Measurements from ENCODE around the gene ZCCHC2.
A peak's percentile ranks its signal among the peaks of the same experiment; 100 is the strongest.

Gene ZCCHC2

DNA sequence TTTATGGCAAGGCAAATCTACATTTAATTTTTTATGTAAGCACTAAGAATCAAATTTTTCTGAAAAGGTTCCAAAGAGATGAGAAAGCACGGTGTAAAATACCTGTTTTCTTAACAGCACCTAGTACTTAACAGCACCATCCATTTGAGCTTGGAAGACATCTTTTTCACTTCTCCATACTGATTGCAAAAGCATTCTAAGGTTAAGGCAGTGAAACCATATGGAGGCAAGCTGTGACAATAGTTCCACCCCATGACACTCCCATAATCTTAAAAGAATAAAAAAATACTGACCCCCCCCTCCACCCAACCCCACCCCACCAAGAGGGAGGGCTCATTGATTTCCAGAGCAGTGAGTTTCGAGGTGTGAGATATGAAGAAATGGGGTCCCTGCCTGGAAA is 60.6 kb downstream of the ZCCHC2 start:
- DNase-seq, result no peak

DNA sequence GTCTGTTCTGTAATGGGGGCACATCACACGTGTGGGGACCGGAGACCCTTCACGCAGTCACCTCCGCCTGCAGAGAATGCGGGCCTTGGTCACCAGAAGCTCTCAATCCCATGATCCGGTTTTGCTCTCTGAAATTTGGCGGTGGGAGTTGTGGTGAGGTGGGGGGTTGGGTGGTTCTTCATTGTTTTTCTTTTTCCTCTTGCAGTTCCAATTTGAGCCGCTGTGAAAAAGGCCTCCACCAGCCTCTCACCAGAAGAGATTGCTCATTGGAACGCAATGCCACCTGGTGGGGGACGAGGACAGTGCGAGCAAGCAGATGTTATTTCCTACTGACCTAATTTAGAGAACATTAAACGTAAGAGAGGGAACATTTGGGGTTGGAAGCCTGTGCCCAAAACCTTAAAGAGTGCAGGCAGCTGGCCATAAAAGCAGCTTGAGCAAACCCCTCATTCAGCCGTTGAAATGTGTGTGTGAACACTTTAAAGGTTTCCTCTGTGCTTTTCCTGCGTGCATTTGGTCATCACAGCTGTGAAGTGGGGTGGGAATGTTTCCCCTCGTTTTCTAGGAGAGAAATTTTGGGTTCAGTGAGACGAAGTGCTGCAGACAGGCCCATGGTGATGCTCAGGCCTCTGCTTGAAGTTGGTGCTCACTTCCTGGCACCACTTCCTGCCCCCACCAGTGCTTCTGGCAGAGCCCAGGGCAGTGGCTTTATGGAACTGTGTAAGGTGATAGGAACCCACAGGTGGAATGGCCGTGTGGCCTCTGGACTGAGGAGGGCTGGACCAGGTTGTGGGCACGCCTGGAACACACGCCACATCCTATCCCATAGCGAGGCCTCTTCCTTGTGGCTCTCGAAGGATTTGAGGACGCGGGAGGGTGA is 61.7 kb downstream of the ZCCHC2 start:
- DNase-seq, result peak; percentile 87

DNA sequence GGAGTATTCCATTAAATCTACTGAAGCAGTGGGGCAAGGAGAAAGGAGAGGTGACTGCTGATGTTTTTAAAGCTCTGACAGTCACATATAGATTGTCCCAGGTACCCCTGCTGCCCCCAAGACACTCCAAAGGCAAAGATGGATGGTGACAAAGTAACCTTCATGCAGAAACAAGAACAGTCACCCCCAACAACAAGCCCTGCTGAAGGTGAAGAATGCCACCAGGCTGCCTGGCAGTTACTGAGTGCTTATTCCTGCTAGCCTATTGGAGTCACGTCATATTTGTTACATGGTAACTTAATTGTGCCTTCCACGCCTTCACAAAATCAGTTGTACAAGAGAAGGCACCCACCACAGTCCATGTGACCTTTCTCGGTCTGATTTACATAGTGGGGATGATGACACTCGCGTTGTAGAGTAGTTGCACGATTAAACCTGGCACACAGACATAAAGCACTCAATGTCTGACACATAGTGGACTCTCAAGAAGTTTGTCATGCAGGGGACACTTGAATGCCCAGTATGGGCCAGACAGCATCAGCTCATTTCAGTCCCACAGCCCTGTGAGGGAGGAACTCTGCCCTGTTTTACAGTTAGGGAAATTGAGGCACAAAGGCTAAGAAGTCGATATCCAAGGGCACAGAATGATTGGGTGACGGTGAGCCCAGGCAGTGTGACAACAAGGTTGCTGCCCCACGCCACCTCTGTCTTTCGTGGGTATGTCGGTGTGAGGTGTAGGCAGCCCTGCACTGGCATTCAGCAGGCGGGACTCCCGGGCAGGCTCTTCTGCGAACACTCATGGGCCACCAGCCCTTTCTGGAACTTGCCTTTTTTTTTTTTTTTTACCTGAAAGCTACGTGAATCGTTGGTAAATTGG is 62.7 kb downstream of the ZCCHC2 start:
- DNase-seq, result peak; percentile 16

DNA sequence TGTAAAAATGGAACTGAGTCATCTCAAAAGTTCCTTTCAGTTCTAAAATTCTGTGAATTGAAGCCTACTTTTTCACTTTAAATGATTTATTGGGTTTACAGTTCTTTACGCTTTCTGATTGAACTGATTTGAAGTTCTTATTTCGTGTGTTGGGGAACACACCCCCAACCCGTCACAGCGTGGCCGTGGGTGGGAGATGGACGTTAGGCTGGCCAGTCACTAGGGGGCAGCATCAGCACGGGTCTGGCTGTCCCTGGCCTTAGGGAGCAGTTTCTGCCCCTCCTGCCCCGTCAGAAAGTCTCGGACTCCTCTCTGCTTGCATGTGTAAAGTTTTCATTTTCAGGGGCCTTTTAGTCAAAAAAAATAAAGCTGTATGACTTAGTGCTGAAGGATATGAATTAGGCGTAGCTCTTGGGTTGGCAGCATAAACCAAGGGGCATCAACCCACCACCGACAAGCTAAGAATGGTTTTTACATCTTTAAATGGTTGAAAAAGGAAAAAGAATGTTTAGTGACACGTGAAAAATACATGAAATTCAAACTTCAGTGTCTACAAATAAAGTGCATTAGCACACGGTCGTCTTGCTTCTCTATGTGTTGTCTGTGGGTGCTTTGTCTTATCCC is 63.4 kb downstream of the ZCCHC2 start:
- peak; percentile 62 for DNase-seq

DNA sequence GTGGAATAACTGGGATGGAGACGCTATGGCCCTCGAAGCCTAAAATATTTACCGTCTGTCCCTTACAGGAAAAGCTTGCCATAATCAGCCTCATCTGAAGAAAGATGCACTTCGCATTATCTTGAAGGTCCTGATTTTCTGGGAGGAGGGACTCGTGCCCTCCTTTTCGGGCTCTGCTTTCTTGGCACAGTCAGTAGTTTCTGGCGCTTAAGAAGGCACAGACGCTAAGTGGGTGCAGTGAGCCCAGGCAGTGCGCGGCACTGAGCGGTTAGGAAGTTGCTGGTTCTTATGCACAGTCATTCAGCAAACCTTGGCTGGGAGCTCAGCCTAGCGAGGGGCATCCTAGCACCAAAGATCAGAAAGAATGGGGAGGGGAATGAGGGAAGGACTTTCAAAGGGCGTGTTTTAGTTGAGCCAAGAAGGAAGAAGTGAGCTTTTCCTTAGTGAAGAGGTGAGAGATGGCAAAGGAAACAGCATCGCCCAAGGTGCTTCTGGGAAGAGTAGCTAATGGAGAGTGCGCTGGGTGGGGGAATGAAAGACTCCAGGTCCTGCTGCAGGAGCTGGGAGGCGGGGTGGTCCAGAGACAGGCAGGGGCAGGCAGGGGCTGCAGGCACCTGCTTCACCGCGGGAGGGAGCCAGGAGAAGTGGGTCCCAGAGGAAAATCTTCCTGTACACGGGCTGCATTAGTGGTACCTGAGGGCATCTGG is 64.1 kb downstream of the ZCCHC2 start:
- DNase-seq, result no peak

DNA sequence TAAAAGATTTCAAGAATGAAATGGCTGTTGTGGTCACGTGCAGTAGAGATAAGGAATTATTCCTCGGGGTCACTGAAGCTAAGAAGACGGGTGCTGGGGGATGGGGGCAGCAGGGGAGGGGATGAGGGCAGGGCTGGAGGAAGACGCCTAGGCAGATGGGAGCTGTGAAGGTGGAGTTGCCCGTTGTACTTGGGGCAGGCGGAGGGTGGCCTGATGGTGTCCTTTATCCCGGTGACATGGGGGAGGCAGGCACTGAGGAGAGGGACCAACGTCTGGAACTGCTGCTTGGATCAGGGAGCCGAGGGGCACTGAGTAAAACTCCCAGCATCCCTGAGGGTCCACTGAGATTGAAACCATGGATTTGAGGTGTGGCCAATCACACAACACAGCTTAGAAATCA is 64.9 kb downstream of the ZCCHC2 start:
- no peak for DNase-seq

DNA sequence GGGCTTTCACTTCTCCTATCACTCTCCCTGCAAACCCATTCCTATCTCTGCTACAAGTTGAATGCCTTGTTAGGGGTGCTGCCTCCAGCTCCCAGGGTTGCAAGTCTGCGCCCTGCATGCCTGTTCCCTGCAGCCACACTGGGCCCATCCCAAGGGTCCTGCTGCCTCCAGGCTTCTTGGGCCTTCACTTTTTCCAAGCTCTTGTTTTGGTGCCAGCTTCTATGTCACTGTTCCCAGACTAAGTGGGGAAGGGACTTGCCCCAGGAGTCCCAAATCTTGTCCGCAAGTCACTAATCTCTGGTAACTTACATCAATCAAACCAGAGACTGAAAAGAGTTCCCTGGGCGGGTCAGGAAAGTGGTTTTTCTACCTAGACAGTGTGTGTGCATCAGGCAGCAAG is 65.4 kb downstream of the ZCCHC2 start:
- DNase-seq, result no peak

DNA sequence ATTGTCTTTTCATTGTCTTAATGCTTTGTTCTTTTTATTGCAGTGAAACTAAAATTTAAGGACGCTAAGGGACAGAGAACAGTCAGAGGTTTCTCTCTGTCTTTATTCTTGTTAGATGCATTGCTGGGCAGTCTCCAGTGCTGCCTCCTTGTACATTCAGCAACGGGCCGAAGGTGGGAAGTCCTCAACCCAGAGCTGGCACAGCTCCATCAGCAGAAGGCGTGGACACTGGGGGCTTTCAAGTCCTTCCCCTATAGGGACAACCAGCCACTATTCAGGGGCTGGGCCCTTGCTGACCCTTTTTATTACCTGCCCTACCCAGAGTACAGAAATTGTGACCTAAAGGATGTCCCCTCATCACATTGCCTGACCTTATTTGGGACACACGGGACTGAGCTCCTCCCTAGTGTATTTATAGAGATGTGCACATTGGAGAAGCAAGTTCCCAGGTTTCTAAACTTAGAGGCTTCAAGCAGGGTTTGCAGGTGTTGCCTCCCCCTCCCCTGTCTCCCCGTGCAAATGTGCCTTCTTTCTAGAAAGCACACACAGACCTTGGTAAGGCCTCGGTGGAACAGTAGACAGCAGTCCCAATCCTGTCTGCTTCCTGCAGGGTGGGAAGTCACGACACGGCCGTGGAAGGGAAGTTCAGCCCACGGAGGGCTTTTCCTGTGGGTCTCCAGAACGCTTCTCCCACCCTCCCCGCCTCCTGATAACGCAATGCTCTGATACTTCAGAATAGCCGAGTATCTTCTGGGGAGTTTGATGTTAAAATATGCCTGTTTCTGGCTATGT is 68.2 kb downstream of the ZCCHC2 start:
- no peak for DNase-seq

DNA sequence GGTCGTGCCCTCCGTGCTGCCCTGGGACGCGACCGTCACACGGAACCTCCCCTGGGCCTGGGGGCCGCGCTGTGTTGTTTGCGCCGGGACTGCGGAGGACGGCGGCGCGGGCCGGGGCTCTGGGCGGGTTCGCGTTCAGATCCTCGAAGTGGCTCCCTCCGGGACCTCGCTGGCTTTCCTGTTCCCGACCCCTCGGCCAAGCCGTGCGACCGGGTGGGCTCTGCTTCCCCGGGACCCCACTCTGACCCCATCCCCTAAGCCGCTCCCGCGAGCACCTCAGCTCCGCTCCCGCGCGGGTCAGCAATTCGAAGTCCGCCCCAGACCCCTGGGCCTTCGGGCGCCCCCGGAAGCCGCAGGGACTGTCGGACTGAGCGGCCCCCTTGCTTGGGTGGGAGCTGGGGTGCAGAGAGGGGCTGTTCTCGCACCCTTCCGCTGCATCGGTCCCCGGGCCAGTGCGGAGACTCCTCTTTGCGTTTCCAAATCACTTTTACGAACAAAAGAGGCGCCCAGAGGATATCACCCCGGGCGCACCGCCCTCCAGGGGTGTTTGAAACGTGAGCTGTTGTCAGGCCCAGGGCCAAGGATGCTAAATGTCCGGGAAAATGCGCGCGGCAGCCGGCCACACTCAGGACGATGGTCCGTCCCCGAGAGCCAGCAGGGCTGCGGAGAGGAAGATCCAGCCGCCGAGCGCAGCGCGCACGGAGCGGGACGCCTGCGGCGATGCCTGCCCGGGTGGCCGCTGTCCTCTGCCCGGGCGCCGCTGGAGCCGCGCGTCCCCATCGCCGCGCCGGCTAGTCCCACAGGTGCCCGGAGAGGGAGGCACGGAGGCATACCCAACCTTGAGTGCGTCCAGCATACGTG is 73.5 kb downstream of the ZCCHC2 start:
- DNase-seq, result no peak

DNA sequence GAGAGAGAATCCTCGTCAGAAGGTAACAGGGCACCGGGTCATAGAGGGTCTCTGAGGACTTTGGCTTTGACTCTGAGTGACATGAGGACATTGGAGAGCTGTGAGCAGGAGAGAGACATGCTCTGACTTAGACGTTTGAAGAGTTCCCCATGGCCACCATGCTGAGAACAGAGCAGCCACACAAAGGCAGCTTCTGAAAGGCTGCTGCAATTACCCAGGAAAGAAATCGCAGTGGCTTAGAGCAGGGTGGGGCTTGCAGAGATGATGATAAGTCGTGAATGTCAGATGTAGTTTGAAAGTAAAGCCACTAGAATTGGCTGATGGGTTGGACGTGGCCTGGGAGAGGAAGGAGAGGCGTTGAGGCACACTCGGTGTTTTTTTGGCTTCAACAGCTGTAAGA is 79.0 kb downstream of the ZCCHC2 start:
- DNase-seq, result no peak

DNA sequence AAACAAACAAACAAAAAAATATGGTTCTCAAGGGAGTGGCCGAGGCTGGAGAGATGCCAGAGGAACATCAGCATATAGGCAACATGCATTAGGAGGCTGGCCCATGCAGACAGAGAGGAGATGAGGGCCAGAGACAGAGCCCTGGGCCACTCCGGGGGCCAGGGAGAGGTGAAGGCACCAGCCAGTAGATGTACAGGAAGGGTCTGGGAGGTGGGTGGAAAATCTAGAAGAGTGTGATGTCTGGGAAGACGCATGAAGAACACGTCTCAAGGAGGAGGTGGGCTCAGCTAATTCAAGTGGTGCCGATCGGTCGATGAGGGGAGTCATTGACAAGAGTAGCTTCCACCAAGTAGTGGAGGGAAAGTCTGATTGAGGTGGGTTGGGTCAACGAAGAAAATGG is 79.9 kb downstream of the ZCCHC2 start:
- DNase-seq, result no peak

DNA sequence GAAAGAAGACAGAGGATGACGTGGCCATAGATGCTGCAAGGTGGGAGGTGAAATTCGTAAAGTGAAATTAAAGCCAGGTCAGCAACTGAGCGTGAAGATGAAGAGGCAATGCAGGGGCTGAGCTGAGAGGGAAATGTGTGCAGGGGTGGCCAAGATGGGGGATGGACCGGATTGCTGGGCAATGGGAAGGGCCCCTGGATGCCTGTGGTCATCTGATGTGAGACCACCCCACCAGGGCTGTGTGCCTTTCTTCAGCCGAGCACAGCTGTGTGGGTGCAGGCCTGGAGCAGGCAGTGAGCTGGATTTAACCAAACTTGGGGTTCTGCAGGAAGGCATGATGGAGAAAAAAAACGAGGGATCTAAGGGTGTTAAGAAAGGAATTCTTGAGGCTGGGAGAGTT is 80.4 kb downstream of the ZCCHC2 start:
- no peak for DNase-seq

DNA sequence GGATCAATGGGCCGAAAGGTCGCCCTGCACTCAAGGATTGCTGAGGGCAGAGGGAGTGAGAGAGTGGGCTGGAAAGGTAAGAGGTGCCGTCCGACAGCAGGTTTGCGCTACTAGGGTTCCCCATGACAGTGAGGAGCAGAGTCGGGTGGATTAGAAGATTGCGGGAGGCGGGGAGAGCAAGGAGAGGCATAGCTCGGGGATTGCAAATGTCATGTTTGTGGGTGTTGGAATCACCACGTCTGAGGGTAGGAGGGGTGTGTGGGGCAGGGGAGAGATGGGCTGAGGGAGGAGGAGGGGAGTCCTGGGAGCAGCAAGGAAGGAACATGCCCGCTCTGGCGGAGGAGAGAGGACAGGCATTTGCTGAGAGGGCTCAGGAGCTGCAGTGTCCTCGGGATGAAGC is 81.2 kb downstream of the ZCCHC2 start:
- DNase-seq, result no peak

DNA sequence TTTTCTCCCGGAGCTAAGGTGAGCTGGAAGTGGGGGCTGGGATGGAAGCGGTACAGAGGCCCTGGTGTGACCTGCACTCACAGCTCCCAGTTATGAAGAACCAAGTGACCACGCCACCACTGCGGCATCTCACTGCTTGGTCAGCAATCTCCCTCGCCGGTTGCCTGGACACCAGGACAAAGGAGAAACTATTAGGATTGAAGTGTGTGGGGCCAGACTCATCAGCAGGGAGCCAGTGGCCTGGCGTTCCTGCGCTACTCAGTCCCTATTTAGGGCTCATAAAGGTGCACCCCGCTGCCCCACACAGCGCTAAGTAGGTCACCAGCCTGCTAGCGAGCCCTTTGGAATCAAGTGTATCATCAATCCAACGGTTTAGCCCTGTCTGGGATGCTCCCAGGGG is 82.9 kb downstream of the ZCCHC2 start:
- no peak for DNase-seq

DNA sequence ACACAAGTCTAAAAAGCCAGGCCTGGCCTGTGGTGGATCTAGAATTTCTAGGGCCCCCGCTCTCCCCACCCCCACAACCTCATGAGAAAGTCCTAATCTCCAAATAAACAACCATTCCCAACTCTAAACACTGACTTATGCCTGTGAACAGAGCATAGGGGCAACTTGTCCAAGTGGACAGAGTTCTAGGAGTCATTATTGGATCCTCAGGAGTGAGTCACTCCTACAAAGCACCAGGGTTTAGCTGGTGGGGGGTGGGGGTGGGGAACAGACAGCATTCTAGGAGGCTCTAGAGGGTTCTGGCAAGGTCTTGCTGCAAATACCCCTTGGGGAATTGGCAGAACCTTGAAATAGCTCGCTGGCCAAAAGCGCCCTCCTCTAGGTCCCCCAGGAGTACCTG is 83.3 kb downstream of the ZCCHC2 start:
- DNase-seq, result no peak

DNA sequence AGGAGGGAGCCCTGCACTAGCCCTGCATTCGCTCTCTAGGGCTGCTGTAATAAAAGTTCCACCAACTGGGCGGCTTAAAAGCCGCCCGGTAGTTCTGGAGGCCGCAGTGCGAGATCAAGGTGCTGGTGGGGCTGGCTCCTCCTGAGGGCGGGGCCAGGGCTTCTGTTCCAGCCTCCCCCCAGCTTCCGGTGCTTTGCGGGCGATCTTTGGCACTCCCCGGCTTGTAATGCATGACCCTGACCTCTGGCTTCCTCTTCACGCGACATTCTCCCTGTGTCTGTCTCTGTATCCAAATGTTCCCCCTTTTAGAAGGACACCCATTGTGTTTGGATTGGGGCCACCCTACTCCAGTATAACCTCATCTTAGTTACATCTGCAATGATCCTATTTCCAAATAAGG is 84.5 kb downstream of the ZCCHC2 start:
- no peak for DNase-seq

DNA sequence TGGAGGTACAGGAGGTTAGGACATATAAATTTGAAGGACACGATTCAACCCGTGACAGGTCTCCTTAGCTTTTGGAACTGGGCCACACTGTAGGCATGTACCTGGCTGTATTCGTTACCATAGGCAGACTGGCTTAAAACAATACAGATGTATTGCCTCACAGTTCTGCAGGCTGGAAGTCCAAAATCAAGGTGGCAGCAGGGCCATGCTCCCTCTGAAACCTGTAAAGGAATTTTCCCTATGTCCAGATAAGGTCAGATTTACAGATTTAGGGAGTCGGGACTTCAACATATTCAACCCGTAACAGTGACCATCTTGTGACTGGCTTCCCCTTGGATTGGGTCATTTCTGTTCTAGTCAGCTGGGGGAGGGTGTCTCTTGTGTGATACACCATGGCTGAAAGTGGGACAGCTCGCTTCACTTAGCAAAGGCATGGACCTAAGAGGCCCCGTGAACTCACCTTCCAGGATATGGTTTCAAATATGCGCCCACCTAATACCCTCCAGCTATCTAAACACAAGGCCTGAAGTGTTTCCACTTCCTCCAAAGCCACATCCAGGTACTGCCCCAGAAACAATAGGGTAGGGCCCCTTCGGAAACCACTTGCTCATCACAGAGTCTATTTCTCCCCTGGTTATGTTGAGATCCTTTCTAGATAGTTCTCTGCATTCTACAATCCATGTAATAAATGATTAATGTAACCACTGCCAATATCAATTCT is 85.0 kb downstream of the ZCCHC2 start:
- DNase-seq, result no peak

DNA sequence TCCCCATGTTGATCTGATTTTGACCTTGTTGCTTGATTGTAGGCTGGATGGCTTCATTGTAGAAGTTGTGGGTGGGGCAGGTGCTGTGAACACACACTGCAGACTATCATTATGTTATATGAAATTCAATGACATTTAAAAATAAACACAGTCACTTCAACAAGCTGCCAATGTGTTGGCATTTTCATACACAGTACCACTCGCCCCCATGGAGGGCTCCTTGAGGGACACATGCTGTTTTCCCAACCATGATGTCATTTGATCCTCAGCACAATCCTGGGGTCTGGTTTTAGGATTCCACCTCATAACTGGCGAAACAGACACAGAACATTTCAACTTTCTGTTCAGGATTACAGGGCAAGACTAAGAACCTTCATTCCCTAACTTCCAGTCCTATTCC is 86.9 kb downstream of the ZCCHC2 start:
- no peak for DNase-seq

DNA sequence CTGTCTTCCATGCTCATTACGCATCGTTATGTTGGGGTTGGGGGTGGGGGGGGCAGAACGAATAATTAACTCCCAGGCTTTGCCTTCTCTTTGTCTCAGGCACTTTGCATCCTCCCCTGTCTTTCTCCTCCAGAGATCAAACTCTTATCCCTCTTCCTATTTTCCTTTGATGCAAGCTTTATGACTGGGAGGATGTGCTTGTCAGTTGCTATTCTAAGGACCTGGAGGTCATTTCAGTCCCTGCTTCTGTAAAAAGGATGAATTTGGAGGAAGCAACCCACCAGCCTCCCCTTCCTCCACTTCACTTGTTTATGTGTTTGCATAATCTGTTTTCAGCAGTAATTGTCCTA is 87.5 kb downstream of the ZCCHC2 start:
- no peak for DNase-seq

DNA sequence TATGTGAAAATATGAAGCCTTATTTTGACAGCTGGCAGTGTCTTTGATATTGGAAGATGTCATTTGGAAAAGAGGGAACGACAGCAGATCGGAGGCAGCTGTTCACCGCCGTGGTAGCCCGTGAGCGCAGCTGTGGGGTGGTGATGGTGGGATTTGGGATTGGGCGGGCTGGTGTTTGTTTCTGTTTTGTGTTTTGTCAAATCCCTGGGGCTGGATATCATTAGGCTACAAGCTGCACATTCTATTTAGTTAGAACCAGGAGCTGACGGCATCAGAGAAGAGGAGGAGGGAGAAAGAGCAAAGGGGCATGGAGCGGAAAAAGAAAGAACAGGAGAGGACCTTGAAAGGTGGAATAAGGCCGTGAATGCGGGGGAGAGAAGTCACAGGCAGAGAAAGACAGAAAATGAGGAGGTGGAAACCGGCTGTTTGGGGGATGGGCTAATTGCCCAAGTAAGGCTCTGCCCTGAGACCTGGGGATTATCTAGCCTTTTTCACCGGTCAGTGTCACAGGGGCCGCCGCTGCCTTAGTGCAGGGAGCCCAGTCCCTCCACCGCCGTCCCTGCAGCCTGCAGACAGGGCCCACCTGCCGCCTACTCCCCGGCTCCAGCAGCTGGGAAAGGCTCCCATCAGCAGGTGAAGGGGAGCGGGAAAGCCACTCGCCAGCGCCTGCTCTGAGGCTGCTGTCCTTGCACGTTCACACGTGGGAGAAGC is 88.0 kb downstream of the ZCCHC2 start:
- DNase-seq, result no peak

Measured in CD4-positive, alpha-beta T cell treated with Interleukin-6 for 4 hours (primary cell).